HG03159 (cell line): Measurements from ENCODE around the gene OR8B8.
A peak's percentile ranks its signal among the peaks of the same experiment; 100 is the strongest.
"Not testable (repeated sequence)": the region's sequence is repeated elsewhere in the genome, so short reads cannot be mapped to it uniquely, and the experiment has no call there.

Source experiments
- ATAC-seq: cut with Tn5 transposase; IDR thresholded peaks from one replicate; pipeline ENCODE4 v1.9.1; 2021; ENCODE audit warnings: mild to moderate bottlenecking, moderate library complexity; ENCODE audit not compliant: unreplicated experiment

The OR8B8 gene

GRCh38 chr11:124442442-124442841, 3.1 kb downstream of the OR8B8 start:
- no peak for ATAC-seq

- ATAC-seq, result no peak
These were observed 4.0 kb downstream of the OR8B8 start for GRCh38 chr11:124441519-124441918.

- ATAC-seq, result no peak
These were observed 4.4 kb downstream of the OR8B8 start for GRCh38 chr11:124441081-124441480.

GRCh38 chr11:124440608-124441007, 4.9 kb downstream of the OR8B8 start:
- no peak for ATAC-seq

GRCh38 chr11:124434699-124435098, 10.8 kb downstream of the OR8B8 start:
- ATAC-seq, result no peak

GRCh38 chr11:124429599-124429998, 15.9 kb downstream of the OR8B8 start:
- ATAC-seq, result no peak

- no peak for ATAC-seq
These were observed 21.0 kb downstream of the OR8B8 start, which contains the start of gene OR8B4 for GRCh38 chr11:124424384-124424921. TSS of gene OR8B4 (minus strand) at chr11:124424871. CDS start at chr11:124424871, 0 bp downstream.

- no peak for ATAC-seq
These were observed 24.5 kb downstream of the OR8B8 start for GRCh38 chr11:124421043-124421442.

- ATAC-seq, result peak; percentile 65
These were observed 30.1 kb downstream of the OR8B8 start for GRCh38 chr11:124415356-124415923.

GRCh38 chr11:124409906-124410305, 35.6 kb downstream of the OR8B8 start:
- ATAC-seq, result no peak

GRCh38 chr11:124405581-124405980, 39.9 kb downstream of the OR8B8 start:
- no peak for ATAC-seq

GRCh38 chr11:124403186-124403585, 42.3 kb downstream of the OR8B8 start:
- not testable (repeated sequence) for ATAC-seq

- peak; percentile 98 for ATAC-seq
These were observed 43.1 kb downstream of the OR8B8 start for GRCh38 chr11:124402326-124402922.

GRCh38 chr11:124398924-124399323, 46.6 kb downstream of the OR8B8 start, which contains the start of gene OR8B3:
TSS of gene OR8B3 (minus strand) at chr11:124399024. CDS start at chr11:124397351, 1,673 bp downstream.
- ATAC-seq, result no peak

GRCh38 chr11:124396847-124397246, 48.6 kb downstream of the OR8B8 start:
- not testable (repeated sequence) for ATAC-seq

- no peak for ATAC-seq
These were observed 51.1 kb downstream of the OR8B8 start for GRCh38 chr11:124394408-124394807.
